ENCODE measurements around the gene GGT7. TPM values are rescaled to one million over a fixed set of nuclear protein-coding genes. Genes with fewer than 3 reads are reported as not detected.

GGT7 gene
- total RNA-seq, 1 donor: 12.7 TPM

Other genes starting within 250 kb of the GGT7 start
- gene PIGU, start 195.8 kb downstream of the GGT7 start, total RNA-seq: 8.3 and 9.0 TPM in 2 replicates
- 7.7 and 8.0 TPM in 2 replicates for gene TP53INP2, start 168.5 kb downstream of the GGT7 start, total RNA-seq
- gene NCOA6, start 47.2 kb downstream of the GGT7 start, total RNA-seq: 8.7 and 10.6 TPM in 2 replicates
- 76.4 and 88.4 TPM in 2 replicates for gene ACSS2, start 3.8 kb upstream of the GGT7 start, total RNA-seq
- gene GSS, start 83.0 kb upstream of the GGT7 start, total RNA-seq: 54.6 and 58.3 TPM in 2 replicates
- gene MYH7B, start 83.0 kb upstream of the GGT7 start, total RNA-seq: 0.29 and 0.36 TPM in 2 replicates
- 98.7 and 98.8 TPM in 2 replicates for gene TRPC4AP, start 220.0 kb upstream of the GGT7 start, total RNA-seq